Type B pancreatic cell (in vitro differentiated cells): ENCODE results near the gene SLC35F3. TPM values are rescaled to one million over a fixed set of nuclear protein-coding genes. Genes with fewer than 3 reads are reported as not detected.

ENCODE experiments used
- DNase-seq: peaks from one replicate; pipeline ENCODE4 v3.0.0; 2021; ENCODE audit warnings: mixed read lengths; ENCODE audit not compliant: unreplicated experiment; ENCODE audit errors: extremely low spot score
- H3K27ac Mint-ChIP-seq: 2 replicates; pipeline ENCODE4 v1.8.0; 2021; ENCODE audit warnings: mild to moderate bottlenecking, mixed read lengths
- H3K27me3 Mint-ChIP-seq: 2 replicates; pipeline ENCODE4 v1.8.0; 2021; ENCODE audit warnings: mixed read lengths
- H3K36me3 Mint-ChIP-seq: 2 replicates; pipeline ENCODE4 v1.8.0; 2021; ENCODE audit warnings: mixed read lengths
- H3K4me1 Mint-ChIP-seq: one replicate; pipeline ENCODE4 v1.8.0; 2021; ENCODE audit warnings: mixed read lengths; ENCODE audit not compliant: unreplicated experiment
- H3K4me3 Mint-ChIP-seq: 2 replicates; pipeline ENCODE4 v1.8.0; 2021; ENCODE audit warnings: mild to moderate bottlenecking, mixed read lengths
- H3K9me3 Mint-ChIP-seq: 2 replicates; pipeline ENCODE4 v1.8.0; 2021; ENCODE audit warnings: mixed read lengths
- total RNA-seq: library from RNA; stranded (reverse); gene quantifications from 2 replicates; pipeline ENCODE4 v1.2.1, GENCODE V29; 2021; ENCODE audit warnings: low replicate concordance
- TF ChIP-seq, protein P1 (sequence below): fragments of 200-600 bp; sonication (generic); conservative IDR thresholded peaks from 2 replicates; pipeline ENCODE4 v1.5.0; 2021; ENCODE audit warnings: antibody characterized with exemption, mild to moderate bottlenecking

Gene SLC35F3
- total RNA-seq, 1 donor from 2014 or later, result 2.1 TPM

GRCh38 chr1:234008591-234008990, 104.1 kb downstream of the SLC35F3 start:
- Mint-ChIP-seq H3K4me1 (no peaks in the 10 kb centered on the region), H3K36me3 (no peaks in the 10 kb centered on the region), H3K4me3 (no peak overlapping the region), H3K27ac (no peak overlapping the region), H3K27me3 (peaks cover 36% of the 10 kb centered on the region), H3K9me3 (no peaks in the 10 kb centered on the region)
- no peak for DNase-seq
- TF ChIP-seq, protein P1, sequence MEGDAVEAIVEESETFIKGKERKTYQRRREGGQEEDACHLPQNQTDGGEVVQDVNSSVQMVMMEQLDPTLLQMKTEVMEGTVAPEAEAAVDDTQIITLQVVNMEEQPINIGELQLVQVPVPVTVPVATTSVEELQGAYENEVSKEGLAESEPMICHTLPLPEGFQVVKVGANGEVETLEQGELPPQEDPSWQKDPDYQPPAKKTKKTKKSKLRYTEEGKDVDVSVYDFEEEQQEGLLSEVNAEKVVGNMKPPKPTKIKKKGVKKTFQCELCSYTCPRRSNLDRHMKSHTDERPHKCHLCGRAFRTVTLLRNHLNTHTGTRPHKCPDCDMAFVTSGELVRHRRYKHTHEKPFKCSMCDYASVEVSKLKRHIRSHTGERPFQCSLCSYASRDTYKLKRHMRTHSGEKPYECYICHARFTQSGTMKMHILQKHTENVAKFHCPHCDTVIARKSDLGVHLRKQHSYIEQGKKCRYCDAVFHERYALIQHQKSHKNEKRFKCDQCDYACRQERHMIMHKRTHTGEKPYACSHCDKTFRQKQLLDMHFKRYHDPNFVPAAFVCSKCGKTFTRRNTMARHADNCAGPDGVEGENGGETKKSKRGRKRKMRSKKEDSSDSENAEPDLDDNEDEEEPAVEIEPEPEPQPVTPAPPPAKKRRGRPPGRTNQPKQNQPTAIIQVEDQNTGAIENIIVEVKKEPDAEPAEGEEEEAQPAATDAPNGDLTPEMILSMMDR, result no peak

GRCh38 chr1:234009668-234010067, 105.2 kb downstream of the SLC35F3 start:
- no peak for DNase-seq
- H3K4me3 Mint-ChIP-seq, result no peak overlapping the region
- H3K27ac Mint-ChIP-seq, result no peak overlapping the region
- TF ChIP-seq, protein P1, result no peak
- H3K36me3 Mint-ChIP-seq, result no peaks in the 10 kb centered on the region
- peaks cover 37% of the 10 kb centered on the region for H3K27me3 Mint-ChIP-seq
- H3K4me1 Mint-ChIP-seq, result no peaks in the 10 kb centered on the region
- no peaks in the 10 kb centered on the region for H3K9me3 Mint-ChIP-seq

GRCh38 chr1:234014208-234014607, 109.7 kb downstream of the SLC35F3 start:
- Mint-ChIP-seq H3K36me3 (no peaks in the 10 kb centered on the region), H3K27me3 (peaks cover 15% of the 10 kb centered on the region), H3K4me3 (no peak overlapping the region), H3K9me3 (no peaks in the 10 kb centered on the region), H3K27ac (no peak overlapping the region), H3K4me1 (no peaks in the 10 kb centered on the region)
- no peak for DNase-seq
- TF ChIP-seq, protein P1, result no peak

DNA sequence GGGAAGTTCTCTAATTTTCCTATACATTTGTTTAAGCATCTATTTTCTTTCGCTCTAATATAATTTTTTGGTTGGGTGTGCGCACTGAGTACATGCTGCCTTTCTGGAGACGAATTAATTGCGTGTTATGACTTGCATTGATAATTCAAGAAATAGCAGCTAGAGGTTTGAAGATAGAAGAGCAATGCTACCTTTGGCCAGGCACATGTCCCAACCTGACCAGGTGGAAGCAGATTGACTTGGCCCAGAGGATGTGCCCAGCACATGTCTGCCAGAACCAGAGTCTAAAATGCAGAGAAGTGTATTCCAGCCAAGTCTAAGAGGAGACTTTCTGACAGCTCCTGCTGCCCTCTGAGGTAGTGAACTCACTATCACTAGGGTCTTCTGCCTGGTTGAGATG, 114.3 kb downstream of the SLC35F3 start:
- no peak overlapping the region for H3K27ac Mint-ChIP-seq
- no peaks in the 10 kb centered on the region for H3K36me3 Mint-ChIP-seq
- no peak overlapping the region for H3K4me3 Mint-ChIP-seq
- TF ChIP-seq, protein P1, result no peak
- H3K4me1 Mint-ChIP-seq, result no peaks in the 10 kb centered on the region
- no peaks in the 10 kb centered on the region for H3K9me3 Mint-ChIP-seq
- peaks cover 8% of the 10 kb centered on the region for H3K27me3 Mint-ChIP-seq
- no peak for DNase-seq

DNA sequence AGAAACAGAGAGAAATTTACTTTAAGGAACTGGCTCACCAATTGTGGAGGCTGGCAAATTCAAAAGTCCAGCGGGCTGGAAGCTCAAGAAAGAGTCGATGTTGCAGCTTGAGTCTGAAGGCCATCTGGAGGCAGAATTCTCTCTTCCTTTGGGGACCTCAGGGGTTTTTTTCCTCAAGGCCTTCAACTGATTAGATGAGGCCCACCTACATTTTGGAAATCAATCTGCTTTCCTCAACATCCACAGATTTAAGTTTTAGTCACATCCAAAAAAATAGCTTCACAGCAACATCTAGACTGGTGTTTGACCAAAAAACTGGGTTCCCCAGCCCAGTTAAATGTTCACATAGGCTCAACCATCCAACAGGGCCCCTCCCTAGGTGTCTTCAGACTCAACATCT, 114.9 kb downstream of the SLC35F3 start:
- Mint-ChIP-seq H3K27ac (no peak overlapping the region), H3K36me3 (no peaks in the 10 kb centered on the region), H3K4me3 (no peak overlapping the region), H3K4me1 (no peaks in the 10 kb centered on the region), H3K9me3 (no peaks in the 10 kb centered on the region), H3K27me3 (peaks cover 5% of the 10 kb centered on the region)
- no peak for DNase-seq
- TF ChIP-seq, protein P1, result no peak

DNA sequence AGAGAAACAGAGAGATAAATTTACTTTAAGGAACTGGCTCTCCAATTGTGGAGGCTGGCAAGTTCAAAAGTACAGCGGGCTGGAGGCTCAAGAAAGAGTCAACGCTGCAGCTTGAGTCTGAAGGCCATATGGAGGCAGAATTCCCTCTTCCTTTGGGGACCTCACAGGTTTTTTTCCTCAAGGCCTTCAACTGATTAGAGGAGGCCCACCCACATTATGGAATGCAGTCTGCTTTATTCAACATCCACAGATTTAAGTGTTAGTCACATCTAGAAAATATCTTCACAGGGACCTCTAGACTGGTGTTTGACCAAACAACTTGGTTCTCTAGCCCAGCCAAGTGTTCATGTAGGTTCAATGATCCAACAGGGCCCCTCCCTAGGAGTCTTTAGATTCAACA, 117.8 kb downstream of the SLC35F3 start:
- H3K27me3 Mint-ChIP-seq, result peaks cover 3% of the 10 kb centered on the region
- no peaks in the 10 kb centered on the region for H3K36me3 Mint-ChIP-seq
- H3K9me3 Mint-ChIP-seq, result no peaks in the 10 kb centered on the region
- no peaks in the 10 kb centered on the region for H3K4me1 Mint-ChIP-seq
- H3K27ac Mint-ChIP-seq, result no peak overlapping the region
- no peak for DNase-seq
- no peak overlapping the region for H3K4me3 Mint-ChIP-seq
- TF ChIP-seq, protein P1, result no peak
